NT2/D1 (cell line): ENCODE results near the gene KLHL29.

Experiments used
- SUZ12 ChIP-seq: IDR thresholded peaks from 2 replicates; pipeline ENCODE4 v1.6.1; 2011; ENCODE audit not compliant: insufficient read length, insufficient read depth; ENCODE audit errors: extremely low read depth
- YY1 ChIP-seq: IDR thresholded peaks from 2 replicates; pipeline ENCODE4 v1.6.1; 2011; ENCODE audit not compliant: insufficient read length, insufficient read depth
- ZNF274 ChIP-seq: IDR thresholded peaks from 2 replicates; pipeline ENCODE4 v1.6.1; 2011; ENCODE audit warnings: mild to moderate bottlenecking, low read depth, low read length

DNA sequence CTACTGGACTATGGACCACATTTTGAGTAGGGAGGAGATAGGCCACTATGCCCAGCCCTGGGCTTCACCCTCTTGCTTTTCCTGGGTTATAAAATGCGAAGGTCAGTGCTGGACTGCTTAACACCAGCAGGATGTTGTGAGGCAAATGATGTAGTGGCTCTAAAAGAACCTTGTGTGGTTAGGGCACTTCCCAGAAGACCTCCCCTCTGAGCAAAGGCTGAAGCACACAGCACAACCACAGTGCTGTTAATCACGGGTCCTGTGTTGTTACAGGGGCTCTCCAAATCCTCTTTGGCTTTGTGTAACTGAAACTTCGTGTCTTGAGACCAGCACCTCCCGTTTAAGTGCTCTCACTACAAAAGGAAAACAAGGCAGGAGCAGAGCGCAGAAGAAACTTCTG lies 166.9 kb downstream of the KLHL29 start:
- TF ChIP-seq ZNF274: no peak
- no peak for TF ChIP-seq SUZ12
- TF ChIP-seq YY1: no peak
